Right lobe of liver (tissue), 4 donors: Measurements from ENCODE around the gene ALAD.

Experiments
- POLR2A ChIP-seq: fragments of 450-650 bp; IDR thresholded peaks from one replicate; pipeline ENCODE4 v1.6.1; 2017; ENCODE audit warnings: antibody characterized with exemption, mild to moderate bottlenecking
- TF ChIP-seq, protein P1 (sequence below), 4 donors: fragments of 200-600 bp in 3 of 4; fragments of 450-650 bp in 1 of 4; IDR thresholded peaks; one replicate each; pipeline versions ENCODE4 v1.5.1 to v1.8.0; 2016 to 2022; ENCODE audit warnings: antibody characterized with exemption in 4 of 4, mild to moderate bottlenecking in 2 of 4
- donor health status: DM: no; HTN: no; CAD: no.
- donor health status: DM: no; HTN: no; CAD: no.
- donor health status: DM: no; HTN: yes; CAD: no.

DNA sequence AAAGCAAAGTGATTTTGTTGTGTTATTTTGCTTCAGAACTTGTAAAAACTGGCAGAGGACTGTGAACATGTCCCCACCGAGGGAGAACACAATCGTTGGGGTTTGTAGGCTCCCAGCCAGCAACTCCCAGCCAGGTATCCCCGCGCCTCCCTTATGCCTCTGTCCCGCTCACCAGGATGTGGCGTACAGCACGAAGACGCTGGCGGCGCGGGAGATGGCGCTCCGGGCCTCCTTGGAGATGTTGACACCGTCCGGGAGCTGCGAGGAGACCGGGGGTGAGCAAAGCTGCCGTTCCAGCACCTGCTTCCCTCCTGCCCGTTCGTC is 8.8 kb upstream of the ALAD start:
- TF ChIP-seq POLR2A, result no peak
- TF ChIP-seq, protein P1, sequence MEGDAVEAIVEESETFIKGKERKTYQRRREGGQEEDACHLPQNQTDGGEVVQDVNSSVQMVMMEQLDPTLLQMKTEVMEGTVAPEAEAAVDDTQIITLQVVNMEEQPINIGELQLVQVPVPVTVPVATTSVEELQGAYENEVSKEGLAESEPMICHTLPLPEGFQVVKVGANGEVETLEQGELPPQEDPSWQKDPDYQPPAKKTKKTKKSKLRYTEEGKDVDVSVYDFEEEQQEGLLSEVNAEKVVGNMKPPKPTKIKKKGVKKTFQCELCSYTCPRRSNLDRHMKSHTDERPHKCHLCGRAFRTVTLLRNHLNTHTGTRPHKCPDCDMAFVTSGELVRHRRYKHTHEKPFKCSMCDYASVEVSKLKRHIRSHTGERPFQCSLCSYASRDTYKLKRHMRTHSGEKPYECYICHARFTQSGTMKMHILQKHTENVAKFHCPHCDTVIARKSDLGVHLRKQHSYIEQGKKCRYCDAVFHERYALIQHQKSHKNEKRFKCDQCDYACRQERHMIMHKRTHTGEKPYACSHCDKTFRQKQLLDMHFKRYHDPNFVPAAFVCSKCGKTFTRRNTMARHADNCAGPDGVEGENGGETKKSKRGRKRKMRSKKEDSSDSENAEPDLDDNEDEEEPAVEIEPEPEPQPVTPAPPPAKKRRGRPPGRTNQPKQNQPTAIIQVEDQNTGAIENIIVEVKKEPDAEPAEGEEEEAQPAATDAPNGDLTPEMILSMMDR (IDR thresholded peaks at IDR 0.05), result no peak
